HG02852 (cell line): Measurements from ENCODE around the gene MEN1.
A peak's percentile ranks its signal among the peaks of the same experiment; 100 is the strongest.

ENCODE experiments used
- ATAC-seq: cut with Tn5 transposase; IDR thresholded peaks from one replicate; pipeline ENCODE4 v1.9.1; 2021; ENCODE audit warnings: mild to moderate bottlenecking, moderate library complexity; ENCODE audit not compliant: unreplicated experiment

The MEN1 gene

DNA sequence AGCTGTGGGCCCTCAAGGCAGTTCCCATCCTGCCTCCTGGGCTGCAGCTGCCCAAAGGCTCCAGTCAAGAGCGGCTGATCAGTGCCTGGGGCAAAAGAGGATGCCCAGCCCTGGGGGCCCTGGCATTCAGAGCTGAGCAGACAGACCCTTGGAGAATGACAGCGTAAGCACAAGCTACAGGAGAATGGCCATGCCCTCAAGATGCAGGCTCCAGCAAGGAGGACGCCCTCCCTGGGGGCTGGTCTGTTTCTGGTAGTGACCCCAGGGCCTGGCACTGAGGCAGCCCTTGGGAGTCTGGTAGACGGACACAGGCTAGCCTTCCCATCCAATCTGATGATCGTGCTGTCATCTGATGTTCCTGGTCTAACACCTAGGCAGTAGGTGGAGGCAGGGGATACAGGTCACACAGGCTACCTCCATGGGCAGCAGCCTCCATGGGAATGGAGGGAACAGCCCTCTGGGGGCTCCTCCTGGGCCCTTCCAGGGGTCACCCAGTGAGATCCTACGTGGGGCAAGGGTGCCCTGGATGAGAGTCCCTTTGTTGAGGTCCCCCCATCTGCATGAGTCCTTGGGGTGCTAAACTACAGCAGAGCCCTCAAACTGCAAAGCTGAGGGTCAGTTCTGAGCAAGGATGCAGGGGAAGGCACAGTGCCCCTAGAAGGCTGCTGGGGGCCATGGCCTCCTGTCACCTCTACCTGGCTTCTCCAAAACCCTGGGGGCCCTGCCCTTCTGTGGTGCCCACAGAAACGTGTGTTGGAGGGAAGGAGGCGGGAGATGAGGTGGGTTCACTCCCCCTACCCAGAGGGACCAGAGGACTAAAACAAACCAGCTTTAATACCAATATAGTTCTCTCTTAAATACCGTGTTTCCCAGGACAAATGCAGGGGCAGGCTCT, 21.8 kb downstream of the MEN1 start:
- ATAC-seq = no peak

DNA sequence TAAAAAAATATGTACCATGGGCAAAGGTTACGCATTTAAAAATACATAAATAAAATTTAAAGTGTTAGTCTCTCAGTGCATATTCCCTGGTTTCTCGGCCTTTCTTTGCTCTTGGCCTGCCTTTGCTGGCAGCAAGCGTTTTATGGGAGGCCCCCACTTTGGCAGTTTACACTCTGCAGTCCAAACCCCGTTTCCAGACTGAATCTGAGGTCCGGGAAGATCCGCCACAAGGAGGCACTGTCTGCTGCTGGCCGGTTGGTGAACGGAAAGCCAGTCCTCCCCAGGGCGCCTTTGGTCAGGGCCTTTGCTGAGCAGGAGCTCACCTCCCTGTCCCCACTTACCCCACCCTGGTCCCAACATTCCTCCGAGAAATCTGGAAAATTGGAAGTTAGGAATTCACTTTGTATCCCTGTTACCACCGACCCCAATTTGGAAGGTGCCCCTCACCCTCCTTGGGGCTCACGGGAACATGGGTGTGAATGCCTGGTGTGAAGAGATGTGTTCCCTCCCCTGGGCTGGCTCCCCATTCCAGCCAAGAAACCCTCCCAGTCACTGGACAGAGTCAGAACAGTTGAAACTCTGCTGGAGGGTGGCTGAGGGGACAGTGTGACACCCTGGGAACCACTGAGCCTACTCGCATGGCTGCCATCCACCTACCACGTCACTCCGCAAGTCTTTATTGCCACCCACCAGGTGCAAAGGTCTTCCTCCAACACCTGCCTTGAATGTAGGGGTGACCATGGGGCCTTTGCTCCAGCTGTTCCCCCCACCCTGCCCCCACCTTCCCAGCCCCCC, 22.6 kb downstream of the MEN1 start:
- ATAC-seq = no peak

DNA sequence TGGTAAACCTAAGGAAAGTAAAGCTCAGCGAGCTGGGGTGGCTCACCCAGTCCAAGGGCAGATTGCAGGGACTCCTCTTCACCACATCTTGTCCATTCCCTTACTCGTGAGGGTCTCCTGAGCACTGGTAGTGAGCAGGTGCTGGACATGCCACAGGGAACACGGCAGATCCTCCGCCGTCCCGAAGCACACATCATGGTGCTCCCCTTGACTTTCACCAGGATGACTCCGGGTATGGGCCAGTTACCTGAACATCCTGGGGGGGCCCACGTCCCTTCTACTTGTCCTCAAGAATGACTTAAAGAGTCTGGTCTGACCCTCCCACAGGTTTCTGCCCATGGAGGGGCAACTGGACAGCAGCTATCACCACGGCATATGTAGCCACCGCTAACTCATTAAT, 24.0 kb downstream of the MEN1 start:
- ATAC-seq = no peak

DNA sequence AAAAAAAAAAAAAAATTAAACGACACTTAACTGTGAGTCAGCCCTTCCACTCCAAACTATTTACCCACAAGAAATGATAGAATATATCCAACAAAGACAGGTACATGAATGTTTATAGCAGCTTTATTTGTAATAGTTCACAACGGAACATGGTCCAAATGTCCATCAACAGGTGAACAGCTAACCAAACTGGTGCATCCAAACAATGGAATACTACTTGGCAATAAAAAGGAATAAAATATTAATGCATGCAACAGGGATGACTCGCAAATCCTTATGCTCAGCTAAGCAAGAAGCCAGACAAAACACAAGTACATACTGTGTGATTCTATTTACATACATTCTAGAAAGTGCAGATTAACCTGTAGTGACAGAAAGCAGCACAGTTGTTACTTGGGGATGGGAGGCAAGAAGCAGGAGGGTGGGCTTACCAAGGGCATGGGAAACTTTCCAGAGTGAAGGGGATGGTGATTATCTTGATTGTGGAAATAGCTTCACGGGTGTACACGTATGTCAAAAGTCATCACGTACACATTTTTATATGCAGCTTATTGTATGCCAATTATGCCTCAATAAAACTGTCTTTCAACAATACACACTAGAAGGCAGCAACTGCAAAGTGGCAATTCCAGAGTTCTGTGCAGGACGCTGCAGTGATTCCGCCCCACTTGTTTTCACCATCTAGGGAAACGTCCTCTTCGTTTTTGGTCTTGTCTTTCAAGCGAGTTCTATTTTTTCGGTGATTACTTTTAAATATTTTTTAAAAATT, 25.4 kb downstream of the MEN1 start:
- ATAC-seq = no peak

DNA sequence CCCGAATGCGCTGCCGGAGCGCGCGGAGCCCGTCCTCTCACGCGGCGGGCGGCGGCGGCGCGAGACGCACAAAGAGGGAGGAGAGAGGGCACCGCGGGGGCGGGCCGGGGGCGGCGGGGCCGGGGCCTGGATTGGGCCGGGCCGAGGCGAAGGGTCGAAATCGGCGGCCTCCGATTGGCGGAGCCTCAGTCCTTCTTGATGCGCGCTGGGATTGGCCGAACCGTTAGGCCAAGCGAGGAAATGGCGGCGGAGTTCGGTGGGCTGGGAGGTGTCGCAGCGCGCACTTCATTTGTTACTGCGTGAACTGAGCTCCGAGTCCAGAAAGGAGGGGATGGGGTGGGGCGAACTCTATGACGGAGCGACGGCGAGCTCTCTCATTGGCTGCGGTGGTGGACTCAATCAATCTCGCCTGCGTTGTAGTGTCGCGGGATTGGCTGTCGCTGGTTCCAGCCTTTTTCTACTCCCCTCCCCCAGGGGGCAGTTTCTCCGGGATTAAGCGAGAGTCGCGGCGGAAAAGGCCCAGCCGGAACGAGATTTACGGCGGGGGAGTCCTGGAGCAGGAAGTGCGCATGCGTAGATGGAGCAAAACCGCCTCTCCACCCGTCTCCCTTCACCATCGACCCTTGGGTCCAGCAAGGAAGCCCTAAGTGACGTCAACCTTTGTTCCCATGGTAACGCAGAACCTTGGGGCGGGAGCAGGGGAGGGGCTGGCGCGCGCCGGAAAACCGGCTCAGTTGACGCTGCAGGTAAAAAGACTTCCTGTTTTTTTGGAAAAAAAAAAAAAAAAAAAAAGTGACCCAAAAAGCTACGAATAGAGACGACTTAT, 31.7 kb downstream of the MEN1 start, which contains the start of gene SF1:
Gene SF1, minus strand, starts transcription at position 70 of the 826 bp plus-strand sequence. CDS start 150 bp downstream, outside the sequence.
- ATAC-seq = peak; percentile 79

DNA sequence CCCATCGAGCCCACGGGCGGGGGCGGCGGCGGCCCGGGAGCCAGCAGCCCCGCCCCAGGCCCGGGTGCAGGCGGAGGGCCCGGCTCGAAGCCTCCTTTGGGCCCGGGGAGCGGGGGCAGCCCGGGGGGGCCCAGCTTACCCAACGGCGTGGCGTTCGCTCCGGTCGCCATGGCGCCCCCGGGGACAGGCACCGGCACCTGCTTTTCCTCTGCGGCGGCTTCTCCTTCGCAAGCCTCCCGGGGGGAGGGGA, 32.2 kb downstream of the MEN1 start:
- ATAC-seq = no peak

DNA sequence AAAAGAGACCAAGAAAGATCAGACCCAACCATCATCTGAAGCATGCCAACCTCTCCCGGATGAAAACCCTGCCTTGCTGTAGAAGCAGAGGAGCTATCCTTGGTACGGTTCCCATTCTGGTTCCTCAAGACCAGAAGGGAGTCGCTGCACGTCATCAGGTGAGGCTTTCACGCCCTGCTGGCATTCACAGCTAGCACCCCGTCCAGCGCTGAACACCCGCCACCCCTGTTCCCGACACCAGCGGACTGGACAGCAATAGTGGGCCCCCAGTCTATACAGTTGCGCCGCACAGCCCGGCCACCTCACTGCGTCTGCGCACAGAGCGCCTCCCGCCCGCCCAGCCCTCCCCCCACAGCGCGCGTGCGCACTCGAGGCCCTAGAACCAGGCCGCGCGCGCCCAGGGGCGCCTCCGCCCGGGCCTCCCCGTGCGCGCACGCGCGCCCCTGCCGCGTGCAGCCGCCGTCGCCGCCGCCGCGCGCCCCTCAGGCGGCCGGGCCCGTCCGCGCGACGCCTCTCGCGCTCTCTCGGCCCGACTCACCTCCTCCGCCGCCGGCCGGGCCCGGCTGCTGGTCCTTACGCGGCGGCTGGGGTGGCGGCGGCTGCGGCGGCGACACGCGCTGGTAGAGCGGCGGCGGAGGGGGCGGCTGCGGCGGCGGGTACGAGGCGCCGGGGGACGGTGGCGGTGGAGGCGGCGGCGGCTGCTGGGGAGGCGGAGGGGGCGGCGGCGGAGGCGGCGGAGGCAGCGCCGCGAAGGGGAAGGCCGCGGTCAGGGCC, 32.7 kb downstream of the MEN1 start:
- no peak for ATAC-seq

DNA sequence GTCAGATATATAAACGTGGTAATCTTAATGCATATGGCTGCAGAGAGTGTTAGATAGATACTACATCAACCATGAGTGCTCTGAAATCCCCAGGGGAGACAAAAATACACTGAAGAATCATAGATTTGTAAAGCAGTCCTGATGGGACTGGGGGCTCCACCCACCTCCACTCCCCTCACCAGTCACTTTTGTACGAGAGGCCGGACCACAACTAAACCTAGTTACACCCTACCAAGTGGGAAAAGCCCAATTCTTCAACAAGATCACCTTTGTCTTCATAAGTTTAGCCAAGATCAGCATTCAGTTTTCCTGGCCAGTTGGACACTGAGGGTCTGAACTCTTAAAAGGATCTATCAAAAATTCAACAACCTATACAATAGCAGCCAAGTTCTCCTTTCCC, 33.5 kb downstream of the MEN1 start:
- ATAC-seq = no peak

DNA sequence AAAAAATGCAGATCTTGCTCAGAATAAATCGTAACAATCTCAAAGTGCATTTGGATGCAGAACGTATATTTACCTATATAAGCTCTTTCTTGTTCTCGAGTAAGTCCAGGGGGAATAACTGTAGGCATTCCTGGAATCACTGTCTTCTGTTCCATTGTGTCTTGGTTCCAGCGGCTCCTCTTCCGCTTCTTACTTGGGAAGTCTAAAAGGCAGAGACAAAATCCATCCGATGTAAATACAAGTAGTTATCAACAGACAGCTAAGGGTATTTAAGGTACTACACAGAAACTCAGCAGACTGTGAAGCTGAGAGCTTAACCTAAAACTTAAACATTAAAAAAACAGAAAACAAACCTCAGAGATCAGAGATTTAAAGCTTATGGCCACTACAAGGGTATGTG, 33.9 kb downstream of the MEN1 start:
- no peak for ATAC-seq

DNA sequence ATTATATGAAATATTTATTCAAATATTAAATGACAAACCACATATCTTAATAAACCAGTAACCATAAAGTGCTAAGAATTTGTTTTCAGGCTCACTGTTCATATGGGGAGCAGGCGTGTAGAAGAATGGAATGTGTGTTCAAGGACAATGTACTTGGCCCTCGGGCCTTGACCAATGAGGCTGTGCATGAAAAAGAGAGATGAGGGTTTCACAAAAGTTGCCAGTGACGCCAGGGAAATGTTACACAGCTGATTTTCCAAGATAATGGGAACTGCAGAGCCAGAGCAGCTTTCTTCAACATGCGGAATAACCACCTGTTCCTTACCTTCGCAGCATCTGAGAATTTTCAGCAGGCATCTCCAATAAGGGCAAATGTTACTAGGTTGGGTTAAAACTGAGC, 36.2 kb downstream of the MEN1 start:
- ATAC-seq = no peak

DNA sequence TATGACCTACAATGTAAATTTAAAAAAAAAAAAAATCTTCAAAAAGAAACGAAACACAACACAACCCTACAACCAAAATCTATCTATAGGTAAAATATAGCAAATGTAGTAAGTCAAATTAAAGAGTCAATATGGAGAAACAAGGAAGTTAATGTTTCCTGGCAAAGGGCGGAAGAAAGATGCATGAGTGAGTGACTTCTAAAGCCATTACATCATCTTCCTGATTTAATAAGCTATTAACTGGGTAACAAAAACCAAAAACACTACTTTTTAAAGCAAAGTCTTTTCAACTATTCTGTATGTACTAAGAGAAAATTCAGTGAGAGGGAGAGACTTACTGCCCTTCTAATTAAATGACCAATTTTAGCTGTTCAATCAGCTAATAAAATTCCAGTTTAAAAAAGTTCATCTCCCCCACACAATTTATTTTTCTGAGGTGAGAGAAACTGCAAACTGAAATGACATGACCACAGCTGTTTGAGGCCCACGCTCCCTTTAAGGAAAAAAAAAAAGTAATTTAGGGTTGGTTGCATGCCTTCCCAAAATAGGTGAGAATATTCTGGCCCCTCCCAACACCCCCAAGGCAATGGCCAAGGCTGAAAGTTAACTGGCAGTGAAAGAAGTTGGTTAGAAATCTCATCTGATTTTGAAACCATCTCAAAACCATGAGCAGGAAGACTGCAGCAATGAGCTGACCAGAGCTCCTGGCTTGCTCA, 37.9 kb downstream of the MEN1 start:
- no peak for ATAC-seq

DNA sequence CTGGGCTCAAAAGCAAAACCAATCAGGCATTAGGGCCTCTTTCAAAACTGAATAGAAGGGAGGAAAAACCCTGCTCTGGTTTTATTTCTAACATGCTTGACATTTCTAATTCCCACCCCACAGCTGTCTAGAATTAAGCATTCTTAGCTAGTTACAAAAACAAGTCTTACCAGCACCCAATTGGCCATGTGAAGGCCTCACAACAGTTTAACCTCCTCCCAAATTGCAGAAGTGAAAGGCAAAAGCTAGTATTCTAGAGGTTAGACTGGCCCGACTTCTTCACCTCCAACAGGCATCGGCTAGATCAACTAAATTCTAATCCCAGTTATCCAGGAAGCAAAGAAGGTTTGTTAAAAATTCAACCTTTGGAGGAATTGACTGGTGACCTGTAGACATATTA, 38.5 kb downstream of the MEN1 start:
- ATAC-seq = peak; percentile 41

DNA sequence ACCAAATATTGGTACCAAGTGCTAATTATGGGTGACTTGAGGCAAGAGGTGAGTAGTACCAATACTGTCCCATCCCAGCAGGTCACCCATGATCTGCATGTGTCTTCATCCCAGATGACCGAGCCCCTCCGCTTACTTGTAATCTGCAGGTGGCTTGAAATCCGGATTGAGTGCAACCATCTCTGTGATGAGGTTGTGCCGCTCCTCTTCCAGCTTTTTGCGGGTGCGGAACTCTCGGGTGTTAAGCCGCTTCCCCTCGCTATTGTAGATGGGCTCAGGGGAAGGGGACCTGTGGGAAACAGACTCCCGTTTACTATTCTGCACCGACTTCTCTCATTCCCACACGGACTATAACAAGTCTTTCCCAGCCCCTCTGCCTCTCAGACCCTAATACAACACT, 40.2 kb downstream of the MEN1 start:
- ATAC-seq = no peak

DNA sequence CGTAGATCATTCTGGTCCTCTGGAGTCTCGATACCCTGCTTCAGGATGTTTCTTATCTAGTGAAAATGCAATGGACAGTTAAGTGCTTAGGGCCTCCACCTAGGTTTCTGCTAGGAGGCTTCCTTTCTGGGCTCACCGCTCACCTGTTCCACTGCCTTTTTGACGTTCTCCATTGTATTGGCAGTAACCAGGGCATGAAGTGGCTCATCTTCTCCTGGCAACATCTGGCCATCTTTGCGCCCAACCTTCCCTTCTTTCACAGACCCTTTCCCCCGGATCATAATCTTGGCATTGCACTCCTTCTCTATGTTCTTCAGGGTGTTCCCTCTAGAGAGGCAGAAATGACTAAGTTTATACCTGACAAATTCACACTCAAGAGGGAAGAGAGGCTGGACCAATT, 41.1 kb downstream of the MEN1 start:
- no peak for ATAC-seq

DNA sequence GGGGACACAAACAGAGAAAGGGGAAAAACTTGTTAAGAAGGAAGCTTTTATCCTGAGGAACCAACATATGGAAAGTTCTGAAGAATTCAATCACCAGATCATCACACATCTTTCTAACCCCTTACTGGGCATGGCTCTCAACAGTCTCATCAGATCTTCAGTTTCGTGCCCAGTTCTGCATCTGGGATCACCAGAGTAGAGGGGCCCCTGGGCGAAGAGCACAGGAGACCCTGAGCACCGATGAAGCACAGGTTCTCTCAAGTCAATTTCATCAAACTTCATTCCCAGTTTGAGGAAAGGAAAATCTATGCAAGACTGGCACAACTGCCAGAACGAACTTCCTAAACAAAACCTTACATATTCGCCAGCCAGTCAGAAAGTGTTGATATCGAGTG, 42.1 kb downstream of the MEN1 start:
- ATAC-seq = no peak

DNA sequence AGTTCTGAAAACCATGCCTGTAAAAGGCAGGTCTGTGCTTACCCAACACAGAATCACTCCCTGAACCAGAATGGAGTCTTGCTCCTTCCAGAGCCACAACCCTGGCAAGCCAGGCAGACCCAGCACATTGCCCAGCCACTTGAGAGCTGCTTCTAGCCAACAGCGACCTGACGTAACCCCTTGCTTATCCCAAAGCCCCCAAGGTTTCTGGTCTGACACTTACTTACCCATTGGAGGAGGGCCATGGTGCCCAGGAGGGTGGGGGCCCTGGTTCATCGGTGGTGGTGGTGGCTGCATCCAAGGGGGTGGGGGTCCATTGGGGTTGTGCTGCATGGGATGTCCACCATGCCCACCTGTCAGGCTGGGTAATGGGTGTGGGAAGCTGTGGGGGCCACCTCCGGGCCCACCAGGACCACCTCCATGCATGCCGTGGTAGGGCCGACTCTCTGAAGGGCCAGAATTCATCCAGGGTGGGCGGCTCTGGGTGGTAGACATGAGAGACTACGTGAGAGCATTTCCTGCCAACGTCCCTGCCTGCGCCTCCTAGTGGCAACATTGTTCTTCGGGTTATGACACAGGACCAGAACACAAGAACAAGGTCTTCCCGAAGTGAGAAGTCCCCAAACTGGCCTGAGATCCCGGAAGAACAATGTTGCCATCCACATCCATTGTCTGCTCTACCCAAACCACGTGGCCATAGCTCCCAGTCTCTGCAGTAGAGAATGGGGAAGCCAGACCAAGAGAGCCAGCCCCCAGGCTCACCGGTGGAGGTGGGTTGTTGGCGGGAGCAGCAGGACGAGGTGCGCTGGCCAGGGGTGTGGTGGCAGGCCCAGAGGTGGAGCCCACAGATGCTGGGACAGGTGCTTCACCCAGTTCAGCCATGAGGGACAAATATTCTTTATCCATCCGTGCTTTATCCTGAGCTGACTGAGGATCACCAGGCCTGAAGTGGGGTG, 42.7 kb downstream of the MEN1 start:
- no peak for ATAC-seq

DNA sequence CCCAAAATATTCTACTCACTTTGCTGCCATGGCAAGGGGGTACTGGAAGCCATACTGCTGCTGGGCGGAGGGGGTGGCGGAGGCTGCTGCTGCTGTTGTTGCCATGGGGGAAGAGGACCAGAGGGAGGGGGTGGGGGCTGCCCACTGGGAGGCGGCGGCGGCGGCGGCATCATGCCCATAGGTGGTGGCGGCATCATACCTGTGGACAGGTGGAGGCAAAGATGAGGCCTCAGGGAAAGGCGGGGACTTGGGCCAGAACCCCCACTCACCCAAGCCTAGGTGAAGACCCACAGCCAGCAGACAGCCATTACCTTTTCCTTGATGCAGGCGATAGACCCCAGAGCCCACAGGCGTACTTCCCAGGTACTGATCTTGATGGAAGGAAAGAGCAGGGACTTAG, 43.5 kb downstream of the MEN1 start:
- ATAC-seq = no peak
